HG03575 (cell line): ENCODE data around the gene RBPJL.

Source experiments
- ATAC-seq: cut with Tn5 transposase; IDR thresholded peaks from one replicate; pipeline ENCODE4 v1.9.1; 2021; ENCODE audit not compliant: unreplicated experiment, insufficient number of reproducible peaks, low FRiP score; ENCODE audit errors: extremely low read depth

RBPJL gene

DNA sequence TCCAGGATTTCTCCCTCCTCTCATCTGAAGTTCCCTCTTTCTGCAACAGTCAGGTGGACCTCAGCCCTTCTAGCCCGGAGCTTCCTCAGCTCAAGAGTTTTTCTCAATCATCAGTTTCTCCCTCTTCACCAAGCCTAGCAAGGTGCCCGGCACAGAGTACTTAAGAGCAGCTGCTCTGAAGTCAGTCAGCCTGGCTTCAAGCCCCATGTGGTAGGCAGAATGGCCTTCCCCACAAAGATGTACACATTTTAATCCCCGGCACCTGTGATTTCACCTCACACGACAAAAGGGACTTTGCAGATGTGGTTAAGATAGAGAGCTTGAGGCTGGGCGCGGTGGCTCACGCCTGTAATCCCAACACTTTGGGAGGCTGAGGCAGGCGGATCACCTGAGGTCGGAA is 15.1 kb upstream of the RBPJL start:
- ATAC-seq: no peak

GRCh38 chr20:45292343-45292742 is 14.3 kb upstream of the RBPJL start:
- ATAC-seq: no peak

- ATAC-seq: no peak
Measured at GRCh38 chr20:45293041-45294002, 13.3 kb upstream of the RBPJL start.

- ATAC-seq: no peak
Measured at GRCh38 chr20:45294003-45294368, 12.7 kb upstream of the RBPJL start.

- ATAC-seq: no peak
Measured at GRCh38 chr20:45294659-45295058, 12.0 kb upstream of the RBPJL start.

DNA sequence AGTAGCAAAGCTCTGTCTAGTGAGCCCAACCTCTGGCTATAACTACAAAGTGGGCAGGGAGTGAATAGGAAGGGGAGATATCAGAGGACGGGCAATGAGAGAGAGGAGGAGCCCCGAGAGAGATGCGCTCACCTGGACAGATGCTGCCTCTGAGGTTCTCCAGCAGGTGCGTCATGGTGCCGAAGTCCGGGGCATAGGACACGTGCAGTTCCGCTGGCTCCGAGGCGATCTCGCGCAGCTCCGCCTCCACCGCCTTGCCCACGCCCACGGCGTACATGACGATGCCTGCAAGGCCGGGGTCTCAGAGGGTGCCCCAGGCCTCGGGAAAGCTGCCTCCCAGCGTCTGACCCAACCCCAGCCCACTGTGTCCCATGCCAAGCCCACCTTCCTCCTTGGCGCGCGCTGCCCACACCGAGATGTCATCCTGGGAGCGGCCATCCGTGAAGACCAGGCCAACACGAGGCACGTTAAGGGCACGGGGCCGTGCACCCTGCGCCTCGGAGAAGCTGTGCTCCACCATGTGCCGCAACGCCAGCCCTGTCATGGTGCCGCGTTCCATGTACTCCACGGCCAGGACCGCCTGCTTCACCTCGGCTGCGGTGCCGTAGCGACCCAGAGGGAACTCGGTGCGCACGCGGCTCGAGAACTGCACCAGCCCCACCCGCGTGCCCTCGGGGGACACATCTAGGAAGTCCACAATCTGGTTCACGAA is 8.7 kb upstream of the RBPJL start:
- ATAC-seq: no peak

GRCh38 chr20:45299786-45300185 is 6.9 kb upstream of the RBPJL start:
- ATAC-seq: no peak

GRCh38 chr20:45300961-45301360 is 5.7 kb upstream of the RBPJL start:
- no peak for ATAC-seq

DNA sequence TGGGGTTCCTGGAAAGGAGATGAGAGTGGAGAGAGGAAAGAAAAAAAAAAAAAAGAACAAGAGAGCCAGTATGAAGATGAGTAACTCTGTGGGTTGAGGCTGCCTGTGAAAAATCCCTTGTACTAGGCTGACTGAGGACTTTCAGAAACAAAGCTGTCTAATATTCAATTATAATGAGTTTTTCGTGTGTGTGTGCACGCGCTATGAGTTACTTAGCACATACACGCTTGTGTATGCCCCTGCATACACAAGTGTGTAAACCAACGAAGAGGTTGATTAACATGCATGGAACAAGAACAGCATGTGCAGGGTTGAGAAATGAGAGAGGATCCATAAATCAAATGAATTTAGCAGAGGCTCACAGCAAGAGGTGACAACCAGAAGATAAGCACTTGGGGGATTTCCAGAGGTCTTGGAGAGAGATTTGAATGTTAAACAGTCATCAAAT is 4.8 kb upstream of the RBPJL start:
- no peak for ATAC-seq

GRCh38 chr20:45303586-45304463 is 2.8 kb upstream of the RBPJL start:
- ATAC-seq: no peak

DNA sequence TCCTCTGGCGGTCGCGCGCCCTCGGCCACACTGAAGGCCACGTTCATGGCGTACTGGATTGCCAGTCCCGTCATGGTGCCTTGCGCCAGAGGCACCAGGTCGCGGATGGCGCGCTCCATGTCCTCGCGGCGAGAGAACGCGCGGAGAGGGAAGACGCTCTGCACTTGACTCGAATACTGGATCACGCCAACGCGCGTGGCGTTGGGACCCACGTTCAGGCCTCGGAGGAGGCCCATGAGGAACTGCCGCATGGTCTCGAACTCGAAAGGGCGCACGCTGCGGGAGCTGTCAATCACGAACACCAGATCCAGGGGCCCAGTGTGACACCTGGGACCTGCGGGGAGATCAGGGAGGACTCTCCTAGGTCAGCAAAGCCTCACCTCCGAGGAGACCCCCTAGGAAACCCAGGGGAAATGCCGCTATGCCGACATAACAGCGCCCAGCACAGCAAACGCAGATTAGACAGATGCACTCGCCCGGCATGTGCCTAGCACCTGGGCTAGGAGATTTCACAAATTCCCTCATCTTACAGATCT is 2.1 kb upstream of the RBPJL start:
- no peak for ATAC-seq

DNA sequence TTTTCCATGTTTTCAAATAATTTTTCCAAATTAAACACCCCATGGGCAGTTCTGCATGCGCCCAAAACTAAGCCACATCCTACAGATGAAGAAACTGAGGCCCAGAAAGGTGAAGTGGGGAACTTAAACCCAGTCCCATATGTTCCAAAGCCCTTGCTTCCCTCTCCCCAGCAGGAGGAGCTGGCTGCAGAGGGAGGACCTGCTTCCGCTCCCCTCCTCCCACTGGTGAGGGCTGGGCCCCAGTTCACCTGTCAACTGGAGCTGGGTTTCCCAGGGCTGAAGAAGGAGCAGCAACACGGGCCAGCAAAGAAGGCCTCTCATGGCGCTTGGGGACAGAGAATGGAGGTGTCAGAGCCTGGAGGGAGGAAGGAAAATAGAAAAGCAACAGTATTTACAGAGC is 1.4 kb upstream of the RBPJL start:
- no peak for ATAC-seq

GRCh38 chr20:45307076-45307640 is 518 bp downstream of the RBPJL start:
- no peak for ATAC-seq

- no peak for ATAC-seq
Measured at GRCh38 chr20:45308117-45308778, 1.6 kb downstream of the RBPJL start, which contains the start of gene MATN4. Gene MATN4, minus strand, starts transcription at chr20:45308299. Its CDS starts 2,717 bp downstream, at chr20:45305582.

DNA sequence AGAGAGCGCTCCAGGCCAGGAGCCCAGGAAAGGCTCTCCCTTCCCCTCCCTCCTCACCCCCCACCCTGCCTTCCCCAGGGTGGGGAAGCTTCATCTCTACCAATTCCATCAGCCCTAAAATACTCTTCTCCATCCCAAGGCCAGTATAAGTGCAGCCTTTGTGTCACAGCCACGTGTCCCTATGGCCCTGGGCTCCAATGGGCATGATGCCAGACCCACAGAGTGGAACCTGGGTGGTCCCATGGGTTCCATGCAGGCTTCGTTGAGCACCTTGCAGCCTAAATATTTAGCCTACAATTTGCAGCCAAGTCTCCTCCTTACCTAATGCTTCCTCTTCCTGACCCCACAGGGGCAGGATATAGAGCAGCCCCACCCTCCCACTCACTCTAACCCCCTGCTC is 2.4 kb downstream of the RBPJL start:
- no peak for ATAC-seq

DNA sequence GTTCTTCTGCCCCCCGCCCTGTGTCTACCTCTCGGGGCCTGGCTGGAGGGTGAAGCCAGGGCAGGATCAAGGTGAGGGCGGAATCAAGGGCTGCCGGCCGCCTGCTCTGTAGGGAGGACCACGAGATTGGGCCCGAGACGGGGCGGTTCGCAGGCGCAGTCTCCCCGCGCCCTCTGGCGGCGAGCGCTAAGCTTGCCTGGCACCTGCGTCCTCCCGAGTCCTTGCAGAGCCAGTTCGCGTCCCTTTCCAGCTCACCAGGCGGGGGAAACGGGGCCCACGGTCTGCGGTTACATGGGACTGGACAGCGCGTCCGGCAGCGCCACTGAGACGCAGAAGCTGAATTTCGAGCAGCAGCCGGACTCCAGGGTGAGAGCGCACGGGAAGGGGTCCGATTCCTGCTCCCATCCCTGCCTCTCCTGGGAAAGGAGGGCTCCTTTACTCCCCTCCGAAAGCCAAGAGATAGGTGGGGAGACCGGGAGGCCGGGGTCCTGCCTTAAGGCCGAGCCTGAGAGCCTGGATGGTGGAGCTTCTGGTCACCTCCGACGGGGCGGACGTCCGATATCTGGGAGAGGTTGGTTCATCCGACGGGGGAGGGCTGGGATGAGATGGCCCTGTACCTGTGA is 5.1 kb downstream of the RBPJL start:
- no peak for ATAC-seq

GRCh38 chr20:45312241-45312640 is 5.6 kb downstream of the RBPJL start:
- no peak for ATAC-seq
